C4-2B (cell line): Measurements from ENCODE around the gene BMPR2.

Experiments
- CTCF ChIP-seq: fragments of 450-650 bp; conservative IDR thresholded peaks from 2 replicates; pipeline ENCODE4 v1.5.1; 2017; ENCODE audit warnings: mild to moderate bottlenecking
- ZFX ChIP-seq: fragments of 450-650 bp; IDR thresholded peaks from 2 replicates; pipeline ENCODE4 v1.6.1; 2017

- no peak for TF ChIP-seq CTCF
- TF ChIP-seq ZFX = no peak
Observed at GRCh38 chr2:202400941-202401340, 24.8 kb downstream of the BMPR2 start.
